HG03066 (cell line): ENCODE results near the gene FBXW12.

Experiments used
- ATAC-seq: cut with Tn5 transposase; IDR thresholded peaks from one replicate; pipeline ENCODE4 v1.9.1; 2021; ENCODE audit warnings: low read depth; ENCODE audit not compliant: unreplicated experiment

The FBXW12 gene

GRCh38 chr3:48432411-48433371 is 60.7 kb downstream of the FBXW12 start:
- ATAC-seq = no peak

GRCh38 chr3:48433472-48434118 is 61.6 kb downstream of the FBXW12 start:
- ATAC-seq = no peak

- no peak for ATAC-seq
These were observed 62.7 kb downstream of the FBXW12 start for GRCh38 chr3:48434591-48435222.

- ATAC-seq = no peak
These were observed 63.2 kb downstream of the FBXW12 start for GRCh38 chr3:48435223-48435595.

GRCh38 chr3:48435774-48436476 is 63.9 kb downstream of the FBXW12 start:
- no peak for ATAC-seq

- no peak for ATAC-seq
These were observed 64.4 kb downstream of the FBXW12 start for GRCh38 chr3:48436477-48436787.

GRCh38 chr3:48436855-48437254 is 64.8 kb downstream of the FBXW12 start:
- no peak for ATAC-seq

GRCh38 chr3:48437812-48438211 is 65.8 kb downstream of the FBXW12 start:
- no peak for ATAC-seq

GRCh38 chr3:48439820-48440589 is 68.0 kb downstream of the FBXW12 start, which contains the start of the genes CCDC51 and TMA7:
TSS of gene CCDC51 (minus strand) at chr3:48440119. CDS start at chr3:48435128, 4,991 bp downstream.
TSS of gene TMA7 (plus strand) at chr3:48440257. CDS start at chr3:48440297, 40 bp downstream.
- peak; percentile 91 for ATAC-seq

GRCh38 chr3:48440590-48440958 is 68.6 kb downstream of the FBXW12 start:
- no peak for ATAC-seq

- no peak for ATAC-seq
These were observed 69.9 kb downstream of the FBXW12 start for GRCh38 chr3:48441940-48442339.
